H1 (cell line): ENCODE measurements around the gene GBP4. TPM values are rescaled to one million over a fixed set of nuclear protein-coding genes. Genes with fewer than 3 reads are reported as not detected.

Experiments used
- CTCF ChIA-PET: fragments of 300-600 bp; sonication (Branson Sonifier 250); formaldehyde crosslinking; loops from one replicate; lab custom pipeline; 2021; ENCODE audit not compliant: partially characterized antibody; lab: Charles Lee
- POLR2A ChIA-PET: fragments of 300-600 bp; sonication (Branson Sonifier 250); formaldehyde crosslinking; loops from one replicate; lab custom pipeline; 2021; ENCODE audit warnings: inconsistent platforms; ENCODE audit not compliant: partially characterized antibody; lab: Charles Lee
- DNase-seq, 2 experiments: peaks; one replicate each; pipeline versions ENCODE4 v3.0.0 to v3.0.0-alpha.2; 2010 to 2022; ENCODE audit warnings: low spot score in 2 of 2, low read depth in 1 of 2, mixed read lengths in 1 of 2
- FAIRE-seq: peaks from 2 replicates; lab custom pipeline; 2011; peaks lifted over from hg19 to GRCh38; lab: Jason Lieb, UNC
- H2AFZ ChIP-seq: 2 replicates; pipeline ENCODE4 v1.8.1; 2012; ENCODE audit warnings: low read length, inconsistent platforms
- H2AK5ac ChIP-seq: 2 replicates; pipeline ENCODE4 v1.6.1; 2013; ENCODE audit warnings: low read depth, low read length
- H2BK120ac ChIP-seq: replicated peaks from 2 replicates; pipeline ENCODE3; 2013; ENCODE audit warnings: low read depth, low read length, inconsistent platforms
- H2BK12ac ChIP-seq: 2 replicates; pipeline ENCODE4 v1.6.1; 2013; ENCODE audit warnings: low read depth, low read length
- H2BK15ac ChIP-seq: 2 replicates; pipeline ENCODE4 v1.6.1; 2013; ENCODE audit warnings: low read length
- H2BK20ac ChIP-seq: 2 replicates; pipeline ENCODE4 v1.6.1; 2013; ENCODE audit warnings: low read length
- H2BK5ac ChIP-seq: 2 replicates; pipeline ENCODE4 v1.6.1; 2013; ENCODE audit warnings: low read depth, low read length
- H3K14ac ChIP-seq: 2 replicates; pipeline ENCODE4 v1.6.1; 2013; ENCODE audit warnings: inconsistent platforms; ENCODE audit not compliant: insufficient read length
- H3K18ac ChIP-seq: 2 replicates; pipeline ENCODE4 v1.6.1; 2013; ENCODE audit warnings: low read length; ENCODE audit errors: extremely low read depth
- H3K23ac ChIP-seq: 2 replicates; pipeline ENCODE4 v1.6.1; 2013; ENCODE audit warnings: inconsistent platforms; ENCODE audit not compliant: insufficient read length
- H3K23me2 ChIP-seq: 2 replicates; pipeline ENCODE4 v1.6.1; 2013; ENCODE audit warnings: low read depth, low read length
- H3K27ac ChIP-seq: 2 replicates; pipeline ENCODE4 v1.6.1; 2011; ENCODE audit warnings: low read depth, low read length, inconsistent platforms
- H3K27me3 ChIP-seq, 4 experiments: replicated peaks in 1 of 4; 1 replicate in 1 of 4; 2 replicates in 3 of 4; pipeline versions ENCODE4 v1.6.1 to v1.8.1; 2011 to 2013; ENCODE audit warnings: low read length in 3 of 4, mild to moderate bottlenecking in 3 of 4, inconsistent platforms in 2 of 4, mixed read lengths in 2 of 4, moderate library complexity in 1 of 4; ENCODE audit not compliant: control insufficient read depth in 3 of 4, insufficient read depth in 3 of 4; ENCODE audit errors: extremely low read depth in 1 of 4
- H3K36me3 ChIP-seq, 4 experiments: 2 replicates each; pipeline versions ENCODE4 v1.6.1 to v1.8.1; 2011 to 2013; ENCODE audit warnings: mild to moderate bottlenecking in 4 of 4, low read length in 3 of 4, moderate library complexity in 2 of 4, control low read depth in 1 of 4, inconsistent platforms in 1 of 4; ENCODE audit not compliant: insufficient read depth in 4 of 4, control insufficient read depth in 2 of 4
- H3K4ac ChIP-seq: replicated peaks from 2 replicates; pipeline ENCODE3; 2013; ENCODE audit warnings: low read length, low read depth, mixed read lengths, inconsistent platforms; ENCODE audit not compliant: insufficient read length
- H3K4me1 ChIP-seq, 4 experiments: replicated peaks in 1 of 4; 1 replicate in 1 of 4; 2 replicates in 3 of 4; pipeline versions ENCODE4 v1.6.1 to v1.8.1; 2011 to 2013; ENCODE audit warnings: low read length in 3 of 4, inconsistent platforms in 2 of 4, mixed read lengths in 1 of 4; ENCODE audit not compliant: insufficient read depth in 4 of 4, control insufficient read depth in 3 of 4
- H3K4me2 ChIP-seq, 2 experiments: 2 replicates each; pipeline versions ENCODE4 v1.6.1 to v1.8.1; 2011 to 2013; ENCODE audit warnings: low read depth in 2 of 2, low read length in 2 of 2, control low read depth in 1 of 2, inconsistent platforms in 1 of 2, mild to moderate bottlenecking in 1 of 2; ENCODE audit not compliant: insufficient read depth in 1 of 2
- H3K4me3 ChIP-seq, 4 experiments: fragments of 200-600, 300-600 bp in 1 of 4; sonication (generic), shearing (Covaris generic), sonication (Bioruptor Twin) in 1 of 4; 2 replicates each; pipeline versions ENCODE4 v1.5.1 to v1.8.1; 2011 to 2016; ENCODE audit warnings: low read length in 4 of 4, low read depth in 3 of 4, control low read depth in 2 of 4, inconsistent platforms in 2 of 4, mild to moderate bottlenecking in 2 of 4, mixed read lengths in 1 of 4, moderate library complexity in 1 of 4; ENCODE audit not compliant: insufficient read depth in 2 of 4; ENCODE audit errors: extremely low read depth in 1 of 4
- H3K56ac ChIP-seq: replicated peaks from 2 replicates; pipeline ENCODE3; 2013; ENCODE audit warnings: low read depth, mild to moderate bottlenecking, mixed read lengths, low read length, inconsistent platforms; ENCODE audit not compliant: insufficient read length
- H3K79me1 ChIP-seq: 2 replicates; pipeline ENCODE4 v1.6.1; 2013; ENCODE audit warnings: low read depth, low read length, control low read depth
- H3K79me2 ChIP-seq, 2 experiments: 2 replicates each; pipeline versions ENCODE4 v1.6.1 to v1.8.1; 2012 to 2013; ENCODE audit warnings: low read length in 2 of 2, mild to moderate bottlenecking in 2 of 2, inconsistent platforms in 1 of 2; ENCODE audit not compliant: insufficient read depth in 2 of 2, control insufficient read depth in 1 of 2
- H3K9ac ChIP-seq, 4 experiments: replicated peaks in 1 of 4; 1 replicate in 1 of 4; 2 replicates in 3 of 4; pipeline versions ENCODE4 v1.6.1 to v1.8.1; 2011 to 2013; ENCODE audit warnings: low read depth in 3 of 4, low read length in 3 of 4, control low read depth in 2 of 4, mild to moderate bottlenecking in 2 of 4, moderate library complexity in 2 of 4, inconsistent platforms in 1 of 4; ENCODE audit errors: extremely low read depth in 1 of 4
- H3K9me3 ChIP-seq, 2 experiments: 2 replicates each; pipeline versions ENCODE4 v1.6.1 to v1.8.1; 2012 to 2013; ENCODE audit warnings: mild to moderate bottlenecking in 2 of 2, moderate library complexity in 2 of 2, control low read depth in 1 of 2, inconsistent platforms in 1 of 2, low read depth in 1 of 2, low read length in 1 of 2, mixed read lengths in 1 of 2; ENCODE audit not compliant: insufficient read depth in 2 of 2
- H4K20me1 ChIP-seq, 2 experiments: replicated peaks in 1 of 2; 2 replicates each; pipeline versions ENCODE3 to v1.8.1; 2011 to 2013; ENCODE audit warnings: inconsistent platforms in 2 of 2, low read length in 2 of 2, mild to moderate bottlenecking in 1 of 2; ENCODE audit not compliant: insufficient read depth in 2 of 2, control insufficient read depth in 1 of 2
- H4K5ac ChIP-seq: 2 replicates; pipeline ENCODE4 v1.6.1; 2013; ENCODE audit warnings: low read length, low read depth, mixed read lengths, inconsistent platforms; ENCODE audit not compliant: insufficient read length
- H4K8ac ChIP-seq: 2 replicates; pipeline ENCODE4 v1.8.0; 2013; ENCODE audit warnings: mild to moderate bottlenecking, moderate library complexity, low read length, inconsistent platforms; ENCODE audit not compliant: insufficient read depth; ENCODE audit errors: extremely low read depth
- H4K91ac ChIP-seq: replicated peaks from 2 replicates; pipeline ENCODE3; 2013; ENCODE audit warnings: low read length, mixed read lengths, inconsistent platforms; ENCODE audit not compliant: insufficient read length
- ATF3 ChIP-seq: IDR thresholded peaks from 2 replicates; pipeline ENCODE4 v1.6.1; 2011; ENCODE audit warnings: low read depth, mild to moderate bottlenecking, low read length; ENCODE audit not compliant: insufficient read depth
- CHD1 ChIP-seq: IDR thresholded peaks from 2 replicates; pipeline ENCODE4 v1.6.1; 2012; ENCODE audit warnings: low read depth, low read length, improper control_type of control experiment
- CTBP2 ChIP-seq: IDR thresholded peaks from 2 replicates; pipeline ENCODE4 v1.7.0; 2011; ENCODE audit warnings: borderline replicate concordance, mild to moderate bottlenecking, moderate library complexity, mixed read lengths, low read length; ENCODE audit not compliant: insufficient read depth, insufficient read length
- GTF2F1 ChIP-seq: IDR thresholded peaks from 2 replicates; pipeline ENCODE4 v1.6.1; 2012; ENCODE audit warnings: low read depth, low read length, improper control_type of control experiment, borderline replicate concordance
- MAFK ChIP-seq: IDR thresholded peaks from 2 replicates; pipeline ENCODE4 v1.6.1; 2012; ENCODE audit warnings: low read depth, mild to moderate bottlenecking, improper control_type of control experiment, low read length
- NANOG ChIP-seq: IDR thresholded peaks from 2 replicates; pipeline ENCODE4 v1.6.1; 2011; ENCODE audit warnings: low read length, low read depth, mild to moderate bottlenecking, inconsistent platforms; ENCODE audit not compliant: insufficient read depth, poor library complexity, severe bottlenecking
- POLR2A ChIP-seq, 2 experiments: IDR thresholded peaks; 1 replicate in 1 of 2; 2 replicates in 1 of 2; pipeline ENCODE4 v1.6.1; 2011; ENCODE audit warnings: low read depth in 2 of 2, low read length in 2 of 2, mild to moderate bottlenecking in 2 of 2; ENCODE audit errors: control extremely low read depth in 1 of 2
- SIX5 ChIP-seq: IDR thresholded peaks from 2 replicates; pipeline ENCODE4 v1.6.1; 2011; ENCODE audit warnings: mild to moderate bottlenecking, low read depth, low read length
- SP4 ChIP-seq: IDR thresholded peaks from 2 replicates; pipeline ENCODE4 v1.6.1; 2012; ENCODE audit warnings: low read length, inconsistent platforms
- TAF7 ChIP-seq: optimal IDR thresholded peaks from 2 replicates; pipeline ENCODE3; 2011; ENCODE audit warnings: low read depth, mild to moderate bottlenecking, inconsistent platforms, low read length, moderate library complexity, borderline replicate concordance
- YY1 ChIP-seq: IDR thresholded peaks from 2 replicates; pipeline ENCODE4 v1.6.1; 2011; ENCODE audit warnings: low read depth, mild to moderate bottlenecking, low read length
- WGBS, 2 experiments: shearing (Covaris generic) in 1 of 2; methylation state at CpG; one replicate each; pipeline versions ENCODE4 v1.1.6 to v1.1.7; 2013 to 2015; ENCODE audit warnings: low lambda C conversion rate in 2 of 2, mixed read lengths in 2 of 2, inconsistent platforms in 1 of 2, low coverage in 1 of 2, missing lambda C conversion rate in 1 of 2; ENCODE audit not compliant: insufficient replicate concordance in 2 of 2, insufficient coverage in 1 of 2, insufficient read length in 1 of 2; ENCODE audit errors: extremely low coverage in 1 of 2, missing lambda C conversion rate in 1 of 2; 5-methylcytosine and 5-hydroxymethylcytosine counted together
- polyA plus RNA-seq, 7 experiments: library from polyadenylated mRNA; depleted of rRNA in 3 of 7; stranded (reverse) in 5 of 7; unstranded in 2 of 7; fragments of >200 nt in 5 of 7; fragments of 200-250 nt in 2 of 7; gene quantifications; 1 replicate in 5 of 7; 2 replicates in 1 of 7; 4 replicates in 1 of 7; pipeline versions ENCODE4 v1.2.1 to v1.2.3, GENCODE V29; 2011 to 2013; ENCODE audit warnings: missing spikeins in 2 of 7, mixed read lengths in 2 of 7
- total RNA-seq: library from RNA; stranded (reverse); fragmentation: NEBNext Ultra II Directional; extraction: Animal tissue kit (Norgen Biotek cat#: 25700); gene quantifications from 2 replicates; pipeline ENCODE4 v1.2.1, GENCODE V29; 2021
- TF ChIP-seq, protein P1 (sequence below): IDR thresholded peaks from 2 replicates; pipeline ENCODE4 v1.6.1; 2012; ENCODE audit warnings: low read length, inconsistent platforms

Gene GBP4
- total and polyA plus RNA-seq, 2 of the 8 experiments (the other 6 are each of a cell fraction or from before 2014, with no cell fraction given), result 0.02 TPM; not detected in 1

DNA sequence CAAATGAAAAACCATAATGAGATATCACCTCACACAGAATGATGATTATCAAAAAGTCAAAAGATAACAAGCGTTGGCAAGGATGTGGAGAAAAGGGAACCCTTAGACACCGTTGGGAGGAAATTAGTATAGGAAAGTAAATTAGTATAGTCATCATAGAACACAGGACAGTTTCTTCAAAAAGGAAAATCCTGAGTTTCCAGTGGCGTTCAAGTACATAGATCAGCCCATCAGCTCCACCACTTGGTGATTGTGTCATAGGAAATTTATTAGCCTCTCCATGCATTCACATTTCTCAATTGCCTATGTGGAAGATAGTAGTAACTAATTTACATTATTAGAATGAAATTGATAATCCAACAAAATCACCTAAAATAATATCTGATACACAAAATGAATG, 52.0 kb downstream of the GBP4 start:
- Histone ChIP-seq H3K9me3 (no peaks in the 10 kb centered on the region), H3K27me3 (no peaks in the 10 kb centered on the region), H3K56ac (no peak overlapping the region), H3K4ac (no peak overlapping the region), H3K79me2 (no peaks in the 10 kb centered on the region), H2BK5ac (no peak overlapping the region), H3K36me3 (no peaks in the 10 kb centered on the region), H3K23me2 (no peaks in the 10 kb centered on the region), H3K4me1 (no peaks in the 10 kb centered on the region), H3K4me2 (no peak overlapping the region), H4K5ac (no peak overlapping the region), H3K14ac (no peak overlapping the region), H4K8ac (no peak overlapping the region), H2BK12ac (no peak overlapping the region), H3K9ac (no peak overlapping the region), H3K4me3 (no peak overlapping the region), H3K27ac (no peak overlapping the region), H2BK15ac (no peak overlapping the region), H4K91ac (no peak overlapping the region), H3K23ac (no peak overlapping the region), H2AK5ac (no peak overlapping the region), H2AFZ (no peak overlapping the region), H2BK20ac (no peak overlapping the region), H4K20me1 (no peaks in the 10 kb centered on the region), H3K79me1 (no peaks in the 10 kb centered on the region), H3K18ac (no peak overlapping the region), H2BK120ac (no peak overlapping the region)
- no peak for FAIRE-seq
- DNase-seq, result no peak
- WGBS, 2 experiments, result 94% methylated on average over 3 of the region's 3 CpGs; no CpG with 5 or more reads in 1 of the 2 experiments
- CTCF ChIA-PET, result no interaction called here
- POLR2A ChIA-PET, result no interaction called here
- TF ChIP-seq GTF2F1, result no peak
- TF ChIP-seq, protein P1, sequence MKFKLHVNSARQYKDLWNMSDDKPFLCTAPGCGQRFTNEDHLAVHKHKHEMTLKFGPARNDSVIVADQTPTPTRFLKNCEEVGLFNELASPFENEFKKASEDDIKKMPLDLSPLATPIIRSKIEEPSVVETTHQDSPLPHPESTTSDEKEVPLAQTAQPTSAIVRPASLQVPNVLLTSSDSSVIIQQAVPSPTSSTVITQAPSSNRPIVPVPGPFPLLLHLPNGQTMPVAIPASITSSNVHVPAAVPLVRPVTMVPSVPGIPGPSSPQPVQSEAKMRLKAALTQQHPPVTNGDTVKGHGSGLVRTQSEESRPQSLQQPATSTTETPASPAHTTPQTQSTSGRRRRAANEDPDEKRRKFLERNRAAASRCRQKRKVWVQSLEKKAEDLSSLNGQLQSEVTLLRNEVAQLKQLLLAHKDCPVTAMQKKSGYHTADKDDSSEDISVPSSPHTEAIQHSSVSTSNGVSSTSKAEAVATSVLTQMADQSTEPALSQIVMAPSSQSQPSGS, result no peak
- TF ChIP-seq SP4, result no peak
- TF ChIP-seq YY1, result no peak
- TF ChIP-seq ATF3, result no peak
- TF ChIP-seq SIX5, result no peak
- no peak for TF ChIP-seq NANOG
- TF ChIP-seq CTBP2, result no peak
- TF ChIP-seq CHD1, result no peak
- no peak for TF ChIP-seq MAFK
- TF ChIP-seq POLR2A (IDR thresholded peaks at IDR 0.05; ENCODE audit: control extremely low read depth in 1 of 2, low read depth in 2 of 2, low read length in 2 of 2), result no peak
- no peak for TF ChIP-seq TAF7
